Left lung (tissue), 10 donors: ENCODE data around the gene TIMM22. TPM values are rescaled to one million over a fixed set of nuclear protein-coding genes. Genes with fewer than 3 reads are reported as not detected.

ENCODE experiments used
- ATAC-seq: fragments of 200-7000 bp; cut with Tn5 transposase; one replicate; pipeline ENCODE4 v1.9.1; 2020; ENCODE audit warnings: moderate library complexity
- DNase-seq, 4 donors: peaks; one replicate each; pipeline ENCODE4 v3.0.0-alpha.2; 2013 to 2020
- H3K27ac ChIP-seq, 2 donors: fragments of 200-600 bp; sonication (generic) in 1 of 2; one replicate each; pipeline versions ENCODE4 v1.5.0 to v1.8.0; 2020 to 2021
- H3K27me3 ChIP-seq, 2 donors: fragments of 200-600 bp; sonication (generic) in 1 of 2; one replicate each; pipeline versions ENCODE4 v1.5.0 to v1.8.0; 2020 to 2021
- H3K36me3 ChIP-seq, 2 donors: fragments of 200-600 bp; sonication (generic) in 1 of 2; one replicate each; pipeline versions ENCODE4 v1.5.0 to v1.8.0; 2020 to 2021
- H3K4me1 ChIP-seq, 2 donors: fragments of 200-600 bp; one replicate each; pipeline ENCODE4 v1.8.0; 2021
- H3K4me3 ChIP-seq, 2 donors: fragments of 200-600 bp; sonication (generic) in 1 of 2; one replicate each; pipeline versions ENCODE4 v1.5.0 to v1.8.0; 2020 to 2021; ENCODE audit warnings: mild to moderate bottlenecking in 1 of 2
- H3K9me3 ChIP-seq, 2 donors: fragments of 200-600 bp; sonication (generic) in 1 of 2; one replicate each; pipeline versions ENCODE4 v1.5.0 to v1.8.0; 2020 to 2021
- intact Hi-C, 2 donors: fragments of 100-400 bp; cut with DNase I; formaldehyde crosslinking; loops; one replicate each; pipeline versions ENCODE4 v1.11.2 to v1.14.2; 2022
- polyA plus RNA-seq, 6 donors: library from polyadenylated mRNA; unstranded; fragments of 120-200 nt; gene quantifications; one replicate each; pipeline ENCODE4 v1.2.1, GENCODE V29; 2013; ENCODE audit not compliant: insufficient read length in 6 of 6
- total RNA-seq, 2 donors: library from RNA; stranded (reverse); fragmentation: NEBNext Ultra II Directional; extraction: Animal tissue kit (Norgen Biotek cat#: 25700); gene quantifications; one replicate each; pipeline ENCODE4 v1.2.1, GENCODE V29; 2021
- TF ChIP-seq, protein P1 (sequence below), 2 donors: fragments of 200-600 bp; sonication (generic) in 1 of 2; IDR thresholded peaks; one replicate each; pipeline versions ENCODE4 v1.5.0 to v1.8.0; 2021; ENCODE audit warnings: antibody characterized with exemption in 2 of 2
- donor health status: DM: no; HTN: yes; CAD: no.
- donor health status: DM: no; HTN: no; CAD: no.

The TIMM22 gene
- total and polyA plus RNA-seq, 8 donors: 10.6 to 18.4 (median 15.4) TPM

DNA sequence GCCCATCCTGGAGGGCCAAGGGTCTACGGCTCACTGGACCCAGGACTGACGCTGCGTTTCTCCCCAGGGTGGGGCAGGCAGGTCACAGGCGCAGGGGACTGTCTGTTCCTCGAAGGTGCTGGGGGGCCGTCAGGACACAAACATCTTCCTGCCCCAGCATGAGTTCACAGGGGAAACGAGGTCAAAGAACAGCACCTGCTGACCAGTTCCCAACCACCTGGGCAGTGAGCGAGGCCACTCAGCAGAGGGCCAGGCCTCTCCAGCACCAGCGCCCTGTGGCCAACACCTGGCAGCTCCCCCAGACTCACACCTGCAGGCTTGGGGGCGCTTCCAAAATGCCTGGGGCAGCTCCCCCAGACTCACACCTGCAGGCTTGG lies 29.7 kb downstream of the TIMM22 start:
- no peak for DNase-seq
- intact Hi-C loops: no loop called here
- Histone ChIP-seq H3K4me1 (peaks cover 4 to 20% of the 10 kb centered on the region in 2 donors), H3K27me3 (no peaks in the 10 kb centered on the region), H3K9me3 (no peaks in the 10 kb centered on the region), H3K27ac (no peak overlapping the region), H3K36me3 (peaks cover 0 to 76% of the 10 kb centered on the region in 2 donors), H3K4me3 (no peak overlapping the region)
- TF ChIP-seq, protein P1, sequence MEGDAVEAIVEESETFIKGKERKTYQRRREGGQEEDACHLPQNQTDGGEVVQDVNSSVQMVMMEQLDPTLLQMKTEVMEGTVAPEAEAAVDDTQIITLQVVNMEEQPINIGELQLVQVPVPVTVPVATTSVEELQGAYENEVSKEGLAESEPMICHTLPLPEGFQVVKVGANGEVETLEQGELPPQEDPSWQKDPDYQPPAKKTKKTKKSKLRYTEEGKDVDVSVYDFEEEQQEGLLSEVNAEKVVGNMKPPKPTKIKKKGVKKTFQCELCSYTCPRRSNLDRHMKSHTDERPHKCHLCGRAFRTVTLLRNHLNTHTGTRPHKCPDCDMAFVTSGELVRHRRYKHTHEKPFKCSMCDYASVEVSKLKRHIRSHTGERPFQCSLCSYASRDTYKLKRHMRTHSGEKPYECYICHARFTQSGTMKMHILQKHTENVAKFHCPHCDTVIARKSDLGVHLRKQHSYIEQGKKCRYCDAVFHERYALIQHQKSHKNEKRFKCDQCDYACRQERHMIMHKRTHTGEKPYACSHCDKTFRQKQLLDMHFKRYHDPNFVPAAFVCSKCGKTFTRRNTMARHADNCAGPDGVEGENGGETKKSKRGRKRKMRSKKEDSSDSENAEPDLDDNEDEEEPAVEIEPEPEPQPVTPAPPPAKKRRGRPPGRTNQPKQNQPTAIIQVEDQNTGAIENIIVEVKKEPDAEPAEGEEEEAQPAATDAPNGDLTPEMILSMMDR (IDR thresholded peaks at IDR 0.05): no peak
- no peak for ATAC-seq

DNA sequence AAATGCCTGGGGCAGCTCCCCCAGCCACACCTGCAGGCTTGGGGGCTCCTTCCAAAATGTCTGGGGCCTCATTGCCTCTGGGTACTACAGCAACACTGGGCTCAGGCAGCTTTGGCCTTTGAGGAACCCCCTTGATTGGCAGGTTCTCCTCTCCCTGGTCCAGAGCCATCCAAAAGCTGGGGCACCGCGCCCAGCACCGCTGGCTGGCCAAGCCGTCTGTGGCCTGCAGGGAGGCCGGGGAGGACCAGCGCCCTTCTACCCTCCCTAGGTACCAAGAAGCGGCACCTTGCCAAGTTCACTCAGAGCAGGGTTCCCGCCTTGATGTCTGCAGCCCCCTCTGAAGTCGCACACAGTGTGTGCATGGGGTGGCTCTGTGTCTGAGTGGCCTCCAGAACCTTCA lies 30.1 kb downstream of the TIMM22 start:
- no peak overlapping the region for H3K27ac ChIP-seq
- ATAC-seq (no peak), DNase-seq (peak in 1 of 4 donors; percentile 68)
- TF ChIP-seq, protein P1 (IDR thresholded peaks at IDR 0.05): no peak
- no peak overlapping the region for H3K4me3 ChIP-seq
- H3K9me3 ChIP-seq: no peaks in the 10 kb centered on the region
- intact Hi-C loops: no loop called here
- peaks cover 0 to 75% of the 10 kb centered on the region in 2 donors for H3K36me3 ChIP-seq
- H3K27me3 ChIP-seq: no peaks in the 10 kb centered on the region
- H3K4me1 ChIP-seq: peaks cover 4 to 17% of the 10 kb centered on the region in 2 donors

DNA sequence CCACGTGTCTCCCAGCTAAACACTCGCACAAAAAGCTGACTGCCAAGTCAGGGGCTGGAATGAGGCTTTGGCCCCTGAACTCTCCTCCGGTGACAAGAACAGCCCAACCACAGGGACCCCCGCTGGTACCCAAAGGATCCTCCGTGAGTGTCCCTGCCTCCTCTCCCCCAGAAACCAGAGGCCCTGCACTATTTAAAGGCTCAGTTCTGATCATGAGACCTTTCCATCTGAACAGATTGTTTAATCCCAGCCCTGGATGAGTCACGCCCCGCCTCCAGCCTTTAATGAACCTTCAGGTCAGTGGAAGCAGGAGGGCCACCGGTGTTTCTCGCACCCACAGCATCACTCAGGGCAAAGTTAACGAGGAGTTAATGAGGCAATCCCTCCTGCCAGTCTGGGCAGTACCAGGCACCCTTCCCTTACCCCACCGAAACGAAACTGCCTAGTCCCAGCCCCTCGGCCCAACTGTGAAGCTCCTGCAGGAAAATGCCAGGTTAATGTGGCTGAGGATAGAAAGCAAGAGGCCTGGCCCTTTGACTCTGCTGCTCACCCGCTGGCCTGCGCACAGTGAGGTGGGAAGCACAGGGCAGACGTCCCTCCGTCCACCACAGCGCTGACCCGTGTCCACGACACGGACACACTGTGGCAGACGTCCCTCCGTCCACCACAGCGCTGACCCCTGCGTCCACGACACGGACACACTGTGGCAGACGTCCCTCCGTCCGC lies 32.4 kb downstream of the TIMM22 start:
- peak in 1 of 4 donors; percentile 72 for DNase-seq
- ATAC-seq: peak; percentile 20
- H3K4me1 ChIP-seq: peaks cover 4 to 11% of the 10 kb centered on the region in 2 donors
- H3K27me3 ChIP-seq: no peaks in the 10 kb centered on the region
- peak overlapping the region in 1 of 2 donors; percentile 47 for H3K27ac ChIP-seq
- intact Hi-C loops: no loop called here
- H3K36me3 ChIP-seq: peaks cover 0 to 75% of the 10 kb centered on the region in 2 donors
- no peaks in the 10 kb centered on the region for H3K9me3 ChIP-seq
- TF ChIP-seq, protein P1 (IDR thresholded peaks at IDR 0.05): no peak
- no peak overlapping the region for H3K4me3 ChIP-seq

DNA sequence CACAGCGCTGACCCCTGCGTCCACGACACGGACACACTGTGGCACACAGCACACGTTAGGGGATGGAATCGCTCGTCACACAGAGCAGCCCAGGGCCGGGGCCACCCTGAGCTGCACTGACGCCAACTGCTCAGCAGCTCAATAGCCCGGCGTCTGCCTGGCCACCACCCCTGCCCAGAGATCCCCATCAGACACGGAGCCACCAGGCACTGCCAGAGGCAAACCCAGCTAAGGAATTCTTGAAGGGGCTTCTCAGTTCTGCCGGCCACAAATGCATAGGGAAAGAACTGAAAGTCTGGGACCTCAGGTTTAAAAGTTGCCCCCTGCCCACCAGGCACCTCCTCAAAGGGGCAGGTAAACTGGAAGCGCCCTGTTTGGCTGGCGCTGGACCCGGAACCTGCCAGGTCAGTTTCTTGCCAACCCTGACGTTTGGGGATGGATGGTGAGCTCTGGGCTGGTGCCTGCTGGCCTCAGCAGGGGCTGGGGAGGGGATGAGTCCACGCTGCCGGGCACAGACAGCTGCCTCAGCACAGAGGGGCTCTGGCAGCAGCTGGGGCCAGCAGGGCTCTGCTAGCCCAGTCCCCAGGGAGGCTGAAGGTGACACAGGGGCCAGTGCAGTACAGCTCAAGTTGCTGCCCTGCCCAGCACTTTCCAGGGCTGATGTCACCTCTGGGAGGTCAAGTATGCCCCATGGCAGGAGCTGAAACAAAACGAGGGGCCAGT lies 33.2 kb downstream of the TIMM22 start:
- Histone ChIP-seq H3K4me1 (peaks cover 4 to 11% of the 10 kb centered on the region in 2 donors), H3K4me3 (no peak overlapping the region), H3K27ac (peak overlapping the region in 1 of 2 donors; percentile 3), H3K27me3 (no peaks in the 10 kb centered on the region), H3K9me3 (no peaks in the 10 kb centered on the region), H3K36me3 (peaks cover 0 to 78% of the 10 kb centered on the region in 2 donors)
- intact Hi-C loops: no loop called here
- DNase-seq (peak in 1 of 4 donors; percentile 53), ATAC-seq (peak; percentile 9)
- TF ChIP-seq, protein P1 (IDR thresholded peaks at IDR 0.05): no peak
